ENCODE measurements around the gene RPSA.
"Not testable (repeated sequence)": the region's sequence is repeated elsewhere in the genome, so short reads cannot be mapped to it uniquely, and the experiment has no call there.

Gene RPSA

GRCh38 chr3:39406368-39407258, at the start of gene RPSA:
Gene RPSA (plus strand): TSS chr3:39406720. CDS start chr3:39407654, 934 bp downstream.
- DNase-seq = peak; percentile 97

GRCh38 chr3:39358333-39358732, 48.2 kb upstream of the RPSA start:
- DNase-seq = no peak

DNA sequence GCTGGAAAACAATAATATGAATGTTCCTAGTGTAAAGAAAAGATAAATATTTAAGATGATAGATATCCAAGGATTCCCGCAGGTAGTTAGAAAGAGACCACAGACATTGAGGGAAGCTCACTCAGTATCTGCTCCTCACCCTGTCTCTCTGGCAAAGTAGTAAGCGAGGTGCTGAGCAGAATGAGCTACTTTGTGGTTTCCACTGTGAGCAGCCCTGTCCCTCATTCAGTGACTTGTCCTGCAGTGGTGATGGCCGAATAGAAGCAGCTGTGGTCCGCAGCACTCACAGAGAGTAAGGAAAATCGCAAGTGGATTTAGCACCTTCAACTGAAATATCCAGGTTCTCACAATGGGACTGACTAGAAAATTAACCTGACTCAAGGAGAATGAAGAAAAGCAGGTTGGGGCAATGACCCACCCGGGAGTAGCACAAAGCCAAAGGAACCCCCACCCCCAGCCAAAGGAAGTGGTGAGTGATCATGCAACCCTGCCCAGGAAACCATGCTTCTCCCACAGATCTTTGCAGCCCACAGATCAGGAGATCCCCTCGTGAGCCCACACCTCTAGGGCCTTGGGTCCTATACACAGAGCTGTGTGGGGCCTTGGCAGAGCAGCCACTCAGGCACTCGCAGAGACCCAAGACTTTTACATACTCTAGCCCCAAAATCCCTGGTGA, 45.1 kb upstream of the RPSA start:
- DNase-seq = peak; percentile 60

- no peak for DNase-seq
Observed at GRCh38 chr3:39362192-39362591, 44.3 kb upstream of the RPSA start.

- no peak for DNase-seq
Observed at GRCh38 chr3:39362812-39363211, 43.7 kb upstream of the RPSA start.

DNA sequence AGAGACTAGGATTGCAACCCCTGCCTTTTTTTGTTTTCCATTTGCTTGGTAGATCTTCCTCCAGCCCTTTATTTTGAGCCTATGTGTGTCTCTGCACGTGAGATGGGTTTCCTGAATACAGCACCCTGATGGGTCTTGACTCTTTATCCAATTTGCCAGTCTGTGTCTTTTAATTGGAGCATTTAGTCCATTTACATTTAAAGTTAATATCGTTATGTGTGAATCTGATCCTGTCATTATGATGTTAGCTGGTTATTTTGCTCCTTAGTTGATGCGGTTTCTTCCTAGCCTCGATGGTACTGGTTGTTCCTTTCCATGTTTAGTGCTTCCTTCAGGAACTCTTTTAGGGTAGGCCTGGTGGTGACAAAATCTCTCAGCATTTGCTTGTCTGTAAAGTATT, 36.1 kb upstream of the RPSA start:
- DNase-seq = not testable (repeated sequence)

DNA sequence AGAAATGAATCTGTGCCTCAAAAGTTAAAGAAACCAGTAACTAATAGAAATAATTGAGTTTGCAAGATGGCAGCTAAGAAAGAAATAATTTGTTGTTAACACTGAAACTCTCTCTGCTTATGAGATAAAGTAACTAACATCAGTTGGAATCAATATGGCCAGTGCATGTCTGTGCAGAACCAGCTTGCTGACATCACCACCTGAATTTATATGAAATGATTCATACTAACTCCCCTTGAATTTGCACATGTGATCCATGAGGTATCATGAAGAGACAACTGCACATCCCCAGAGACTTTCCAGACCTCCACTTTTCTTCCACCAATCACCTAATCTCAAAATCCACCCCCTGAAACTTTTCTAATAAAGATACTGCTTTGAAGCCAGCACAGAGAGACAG, 33.7 kb upstream of the RPSA start:
- DNase-seq = no peak

- DNase-seq = no peak
Observed at GRCh38 chr3:39376959-39377634, 29.4 kb upstream of the RPSA start.

- DNase-seq = peak; percentile 67
Observed at GRCh38 chr3:39378088-39378487, 28.4 kb upstream of the RPSA start.

DNA sequence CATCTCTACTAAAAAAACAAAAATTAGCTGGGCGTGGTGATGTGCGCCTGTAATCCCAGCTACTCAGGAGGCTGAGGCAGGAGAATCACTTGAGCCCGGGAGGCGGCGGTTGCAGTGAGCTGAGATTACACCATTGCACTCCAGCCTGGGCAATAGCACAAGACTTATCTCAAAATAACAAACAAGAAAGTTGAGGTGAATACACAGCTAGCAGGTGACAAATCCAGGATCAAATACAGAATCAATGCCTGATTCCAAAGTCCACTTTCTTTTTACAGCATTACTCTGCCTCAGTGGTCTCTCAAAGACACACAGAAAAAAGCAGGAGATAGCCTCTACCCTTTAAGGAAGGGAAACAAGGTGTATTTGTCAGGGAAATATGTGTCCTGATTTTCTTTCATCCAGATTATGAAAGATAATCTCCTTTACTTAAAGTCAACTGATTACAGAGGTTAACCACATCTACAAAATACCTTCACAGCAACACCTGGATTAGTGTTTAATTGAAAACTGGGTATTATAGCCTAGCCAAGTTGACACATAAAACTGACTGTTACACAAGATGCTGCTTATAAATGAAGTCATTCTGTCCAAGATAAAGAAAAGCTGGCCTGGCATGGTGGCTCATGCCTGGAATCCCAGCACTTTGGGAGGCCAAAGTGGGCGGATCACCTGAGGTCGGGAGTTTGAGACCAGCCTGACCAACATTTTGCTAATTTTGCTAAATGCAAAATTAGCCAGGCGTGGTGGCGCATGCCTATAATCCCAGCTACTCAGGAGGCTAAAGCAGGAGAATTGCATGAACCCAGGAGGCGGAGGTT, 27.4 kb upstream of the RPSA start:
- DNase-seq = no peak

DNA sequence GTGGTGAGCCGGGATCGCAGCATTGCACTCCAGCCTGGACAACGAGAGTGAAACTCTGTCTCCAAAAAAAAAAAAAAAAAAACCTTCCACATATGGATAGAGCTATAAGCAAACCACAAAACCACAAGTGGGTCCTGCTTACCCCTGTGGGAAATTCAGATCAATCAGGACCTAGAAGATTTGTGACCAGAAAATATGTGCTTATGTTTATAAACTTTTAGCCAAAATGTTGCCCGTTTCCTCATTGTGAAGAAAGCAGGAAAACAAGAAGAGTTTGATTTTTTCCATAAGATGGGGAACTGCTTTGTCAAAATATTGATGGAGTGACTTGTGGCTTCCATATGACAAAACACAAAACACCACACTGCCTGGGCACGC, 26.8 kb upstream of the RPSA start:
- DNase-seq = no peak

GRCh38 chr3:39381432-39381831, 25.1 kb upstream of the RPSA start:
- no peak for DNase-seq

DNA sequence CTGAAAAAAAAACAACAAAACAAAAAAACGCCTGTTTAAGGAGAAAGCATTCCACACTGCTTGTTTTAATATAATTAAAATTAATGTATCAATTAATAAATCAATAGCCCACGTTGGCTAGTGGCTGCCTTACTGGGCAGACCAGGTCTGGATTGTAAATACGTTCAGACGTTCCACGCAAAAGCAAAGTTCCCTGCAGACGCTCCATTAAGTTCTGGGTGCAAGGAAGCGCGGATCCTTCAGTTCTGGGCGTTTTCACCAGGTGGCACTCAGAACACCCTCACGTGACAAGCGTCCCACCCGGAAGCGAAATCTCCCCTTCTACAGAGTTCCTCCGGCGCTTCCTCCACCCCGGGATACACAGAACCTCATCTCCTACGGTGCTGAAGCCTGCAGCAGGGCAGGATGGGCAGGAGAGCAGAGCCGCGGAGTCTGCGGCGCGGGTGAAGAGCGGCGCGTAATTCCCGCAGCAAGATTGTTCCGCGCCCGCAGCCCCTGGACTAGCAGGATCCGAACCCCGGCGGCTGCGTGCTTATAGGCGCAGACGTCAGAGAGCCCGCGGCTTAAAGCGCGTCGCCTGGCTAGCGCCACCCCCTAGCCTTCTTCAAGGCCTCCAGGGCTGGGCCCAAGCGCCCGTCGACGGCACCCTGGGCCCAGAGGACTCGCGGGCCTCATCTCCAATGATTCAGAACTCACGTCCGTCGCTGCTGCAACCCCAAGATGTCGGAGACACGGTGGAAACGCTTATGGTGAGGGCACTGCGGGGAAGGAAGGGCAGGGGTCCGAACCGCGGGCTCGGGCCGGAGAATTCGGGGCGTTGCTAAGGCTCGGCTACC, 23.3 kb upstream of the RPSA start, which contains the start of gene SLC25A38:
SLC25A38 (plus strand) TSS at position 326 of the 836 bp plus-strand sequence; CDS start at position 681, 355 bp downstream.
- DNase-seq = peak; percentile 84

DNA sequence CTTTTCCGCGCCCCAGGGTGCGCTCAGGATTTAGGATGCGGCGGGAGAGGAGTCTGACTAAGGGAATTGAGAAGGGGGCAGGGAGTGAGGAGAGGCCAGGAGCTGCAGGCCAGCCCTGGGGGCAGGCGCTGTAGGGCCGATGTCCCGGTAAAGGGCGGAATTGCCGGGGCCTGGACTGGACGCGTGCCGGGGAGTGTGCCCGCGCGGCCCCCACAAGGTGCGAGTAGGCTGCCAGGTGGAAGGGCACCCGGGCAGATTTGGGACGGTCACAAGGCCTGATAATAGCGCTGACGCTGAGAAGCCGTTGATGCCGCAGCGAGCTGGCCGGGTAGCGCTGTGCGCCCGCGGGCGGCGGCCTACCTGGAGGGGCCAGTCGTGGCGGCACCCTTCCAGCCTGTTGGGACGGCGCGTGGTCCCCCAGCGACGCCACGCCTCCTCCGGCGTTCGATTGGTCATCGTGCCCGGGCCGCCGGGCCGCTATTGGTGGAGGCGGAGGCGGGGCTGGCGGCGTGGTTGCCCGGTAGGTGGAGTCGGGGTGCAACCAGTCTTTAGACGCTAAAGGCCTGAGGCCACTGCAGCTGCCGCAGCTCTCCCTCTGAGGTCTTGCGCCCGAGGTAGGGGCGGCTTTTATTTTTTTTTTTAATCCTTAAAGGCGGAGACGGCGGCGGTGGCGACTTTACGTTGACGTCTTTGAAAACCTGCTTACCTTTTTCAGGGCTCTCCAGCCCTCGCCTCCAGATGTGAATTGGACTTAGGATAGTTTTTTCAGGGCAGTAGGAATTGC, 22.4 kb upstream of the RPSA start:
- DNase-seq = peak; percentile 97

- DNase-seq = no peak
Observed at GRCh38 chr3:39384665-39385000, 21.9 kb upstream of the RPSA start.

GRCh38 chr3:39385456-39386090, 20.9 kb upstream of the RPSA start:
- no peak for DNase-seq

GRCh38 chr3:39386318-39386717, 20.2 kb upstream of the RPSA start:
- no peak for DNase-seq

- DNase-seq = no peak
Observed at GRCh38 chr3:39387411-39387975, 19.0 kb upstream of the RPSA start.

GRCh38 chr3:39388153-39388552, 18.4 kb upstream of the RPSA start:
- DNase-seq = no peak

DNA sequence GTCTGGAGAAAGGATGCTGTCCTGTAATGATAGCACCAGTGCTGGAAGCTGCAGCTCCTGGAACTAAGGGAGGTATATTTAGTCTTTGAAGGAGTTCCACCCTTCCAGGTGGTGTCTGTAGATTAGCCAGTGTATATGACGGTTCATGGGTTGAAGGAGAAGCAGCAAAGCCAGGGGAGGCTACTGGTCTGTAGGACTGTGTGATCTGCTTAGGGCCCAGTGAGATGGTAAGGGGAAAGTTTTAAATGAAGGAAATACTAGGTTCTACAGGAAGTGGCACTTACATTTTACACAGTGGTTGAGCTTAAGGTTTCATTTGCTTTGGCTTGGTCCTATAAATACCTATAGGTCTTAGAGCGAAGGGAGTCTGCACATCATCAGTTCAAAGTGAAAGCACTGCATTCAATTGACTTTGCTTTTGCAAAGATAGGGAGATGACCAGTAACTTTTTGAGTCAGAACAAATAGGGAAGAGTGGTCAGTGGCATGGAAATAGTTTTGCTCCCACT, 17.7 kb upstream of the RPSA start:
- no peak for DNase-seq

Data from activated naive CD4-positive, alpha-beta T cell treated with Interleukin-2 at 50 U/mL for 16 hours (primary cell).